Muscle layer of colon (tissue), 2 donors: ENCODE data around the gene MOSPD2.
A peak's percentile ranks its signal among the peaks of the same experiment; 100 is the strongest.

Source experiments
- H3K27ac ChIP-seq: one replicate; pipeline ENCODE4 v1.7.0; 2013; ENCODE audit warnings: low read depth, mild to moderate bottlenecking, low read length, moderate library complexity
- H3K27me3 ChIP-seq, 2 donors: one replicate each; pipeline ENCODE4 v1.7.0; 2013; ENCODE audit warnings: low read length in 2 of 2, mild to moderate bottlenecking in 2 of 2; ENCODE audit not compliant: insufficient read depth in 2 of 2, control insufficient read depth in 1 of 2
- H3K36me3 ChIP-seq: one replicate; pipeline ENCODE4 v1.7.0; 2013; ENCODE audit warnings: mild to moderate bottlenecking, low read length; ENCODE audit not compliant: insufficient read depth
- H3K4me1 ChIP-seq: one replicate; pipeline ENCODE4 v1.7.0; 2013; ENCODE audit warnings: mild to moderate bottlenecking, low read length; ENCODE audit not compliant: insufficient read depth
- H3K4me3 ChIP-seq, 2 donors: one replicate each; pipeline ENCODE4 v1.7.0; 2013; ENCODE audit warnings: low read length in 2 of 2, low read depth in 1 of 2, mild to moderate bottlenecking in 1 of 2, moderate library complexity in 1 of 2
- H3K9ac ChIP-seq: one replicate; pipeline ENCODE4 v1.7.0; 2013; ENCODE audit warnings: low read length
- H3K9me3 ChIP-seq: one replicate; pipeline ENCODE4 v1.7.0; 2013; ENCODE audit warnings: mild to moderate bottlenecking, low read length
- donor health status: abdominal sarcoma.
- donor health status: Adenocarcinoma of cecum.

The MOSPD2 gene

DNA sequence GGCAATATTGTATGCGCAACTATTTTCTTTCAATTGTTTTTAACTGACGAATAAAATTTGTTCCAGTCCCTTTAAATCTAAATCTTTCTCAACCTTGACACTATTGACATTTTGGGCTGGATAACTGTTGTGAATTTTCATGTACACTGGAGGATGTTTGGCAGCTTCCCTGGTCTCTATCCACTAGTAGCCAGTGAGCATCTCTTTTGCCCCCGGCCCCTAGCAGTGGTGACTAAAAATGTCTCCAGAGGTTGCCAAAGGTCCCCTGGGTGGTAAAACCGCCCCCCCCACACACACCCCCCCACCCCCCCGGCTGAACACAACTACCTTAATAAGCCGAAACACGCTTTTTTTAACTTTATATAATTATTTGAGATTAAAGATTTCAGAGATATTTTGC, 866 bp upstream of the MOSPD2 start:
- Histone ChIP-seq H3K9me3 (no peaks in the 10 kb centered on the region), H3K27ac (no peak overlapping the region), H3K4me3 (no peak overlapping the region), H3K36me3 (no peaks in the 10 kb centered on the region), H3K27me3 (no peaks in the 10 kb centered on the region), H3K9ac (no peak overlapping the region), H3K4me1 (no peaks in the 10 kb centered on the region)

- Histone ChIP-seq H3K4me1 (no peaks in the 10 kb centered on the region), H3K4me3 (peak overlapping the region; percentile 62 to 71), H3K9me3 (no peaks in the 10 kb centered on the region), H3K36me3 (no peaks in the 10 kb centered on the region), H3K27ac (peak overlapping the region; percentile 19), H3K9ac (peak overlapping the region; percentile 26), H3K27me3 (no peaks in the 10 kb centered on the region)
These were observed 442 bp downstream of the MOSPD2 start for GRCh38 chrX:14873676-14874049.

- H3K4me3 ChIP-seq, result no peak overlapping the region
- no peak overlapping the region for H3K9ac ChIP-seq
These were observed 2.4 kb downstream of the MOSPD2 start for GRCh38 chrX:14875624-14876023.

GRCh38 chrX:14883826-14884225, 10.6 kb downstream of the MOSPD2 start:
- no peaks in the 10 kb centered on the region for H3K4me1 ChIP-seq
- no peak overlapping the region for H3K4me3 ChIP-seq
- no peak overlapping the region for H3K27ac ChIP-seq
- H3K9ac ChIP-seq, result no peak overlapping the region
- no peaks in the 10 kb centered on the region for H3K9me3 ChIP-seq
- no peaks in the 10 kb centered on the region for H3K27me3 ChIP-seq
- no peaks in the 10 kb centered on the region for H3K36me3 ChIP-seq

More at GRCh38 chrX:14875624-14876023, 2.4 kb downstream of the MOSPD2 start:
- Histone ChIP-seq H3K4me1 (no peaks in the 10 kb centered on the region), H3K27ac (no peak overlapping the region), H3K36me3 (no peaks in the 10 kb centered on the region), H3K27me3 (no peaks in the 10 kb centered on the region), H3K9me3 (no peaks in the 10 kb centered on the region)

GRCh38 chrX:14884714-14885113, 11.5 kb downstream of the MOSPD2 start:
- Histone ChIP-seq H3K9me3 (no peaks in the 10 kb centered on the region), H3K9ac (no peak overlapping the region), H3K27me3 (no peaks in the 10 kb centered on the region), H3K4me1 (no peaks in the 10 kb centered on the region), H3K36me3 (no peaks in the 10 kb centered on the region), H3K4me3 (no peak overlapping the region), H3K27ac (no peak overlapping the region)

- no peak overlapping the region for H3K9ac ChIP-seq
- H3K9me3 ChIP-seq, result no peaks in the 10 kb centered on the region
- H3K36me3 ChIP-seq, result no peaks in the 10 kb centered on the region
- H3K27ac ChIP-seq, result no peak overlapping the region
- no peak overlapping the region for H3K4me3 ChIP-seq
- H3K4me1 ChIP-seq, result no peaks in the 10 kb centered on the region
- no peaks in the 10 kb centered on the region for H3K27me3 ChIP-seq
These were observed 13.0 kb downstream of the MOSPD2 start for GRCh38 chrX:14886252-14886651.

- Histone ChIP-seq H3K36me3 (no peaks in the 10 kb centered on the region), H3K27me3 (no peaks in the 10 kb centered on the region), H3K9ac (no peak overlapping the region), H3K4me3 (no peak overlapping the region), H3K9me3 (no peaks in the 10 kb centered on the region), H3K27ac (no peak overlapping the region), H3K4me1 (no peaks in the 10 kb centered on the region)
These were observed 23.1 kb downstream of the MOSPD2 start for GRCh38 chrX:14896273-14896672.

- Histone ChIP-seq H3K27me3 (no peaks in the 10 kb centered on the region), H3K27ac (no peak overlapping the region), H3K9ac (no peak overlapping the region), H3K4me3 (no peak overlapping the region), H3K9me3 (no peaks in the 10 kb centered on the region), H3K36me3 (no peaks in the 10 kb centered on the region), H3K4me1 (no peaks in the 10 kb centered on the region)
These were observed 23.8 kb downstream of the MOSPD2 start for GRCh38 chrX:14897042-14897441.

- no peaks in the 10 kb centered on the region for H3K27me3 ChIP-seq
- no peak overlapping the region for H3K9ac ChIP-seq
- H3K9me3 ChIP-seq, result no peaks in the 10 kb centered on the region
- H3K27ac ChIP-seq, result no peak overlapping the region
- no peaks in the 10 kb centered on the region for H3K4me1 ChIP-seq
- no peaks in the 10 kb centered on the region for H3K36me3 ChIP-seq
- H3K4me3 ChIP-seq, result no peak overlapping the region
These were observed 26.4 kb downstream of the MOSPD2 start for GRCh38 chrX:14899607-14900006.

- H3K4me1 ChIP-seq, result no peaks in the 10 kb centered on the region
- no peak overlapping the region for H3K4me3 ChIP-seq
- H3K27ac ChIP-seq, result no peak overlapping the region
- no peaks in the 10 kb centered on the region for H3K27me3 ChIP-seq
- no peaks in the 10 kb centered on the region for H3K36me3 ChIP-seq
- H3K9me3 ChIP-seq, result no peaks in the 10 kb centered on the region
- no peak overlapping the region for H3K9ac ChIP-seq
These were observed 29.3 kb downstream of the MOSPD2 start for GRCh38 chrX:14902537-14902936.

- Histone ChIP-seq H3K4me3 (no peak overlapping the region), H3K9me3 (no peaks in the 10 kb centered on the region), H3K27me3 (no peaks in the 10 kb centered on the region), H3K36me3 (no peaks in the 10 kb centered on the region), H3K27ac (no peak overlapping the region), H3K9ac (no peak overlapping the region), H3K4me1 (no peaks in the 10 kb centered on the region)
These were observed 30.7 kb downstream of the MOSPD2 start for GRCh38 chrX:14903891-14904290.

DNA sequence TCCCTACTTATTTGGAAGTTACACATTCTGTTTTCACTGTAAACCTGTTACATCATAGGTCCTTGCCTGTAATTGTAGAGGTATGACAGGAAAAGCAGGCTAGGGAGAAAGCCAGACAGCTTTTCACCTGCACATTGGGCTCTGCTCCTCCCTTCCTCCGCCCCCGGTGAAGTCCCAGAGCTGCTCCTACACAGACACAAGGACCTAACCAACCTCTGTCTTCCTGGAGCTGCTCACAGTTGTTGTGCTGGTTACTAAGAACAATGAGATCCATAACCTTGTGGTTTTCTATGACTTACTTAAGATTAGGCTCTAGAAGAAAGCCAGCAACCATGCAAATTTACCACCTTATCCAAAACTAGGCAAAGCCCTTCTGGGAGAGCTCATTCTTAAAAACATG, 40.0 kb downstream of the MOSPD2 start:
- Histone ChIP-seq H3K27me3 (no peaks in the 10 kb centered on the region), H3K36me3 (peaks cover 13% of the 10 kb centered on the region)

More for the DNA sequence above, 40.0 kb downstream of the MOSPD2 start:
- H3K9ac ChIP-seq, result no peak overlapping the region
- H3K27ac ChIP-seq, result no peak overlapping the region
- no peaks in the 10 kb centered on the region for H3K4me1 ChIP-seq
- no peak overlapping the region for H3K4me3 ChIP-seq
- H3K9me3 ChIP-seq, result no peaks in the 10 kb centered on the region
